NCI-H446 (cell line): ENCODE results near the gene FOXF1.

Source experiments
- DNase-seq, 2 experiments: peaks; one replicate each; lab custom pipeline; 2025; lab: John Stamatoyannopoulos, UW

FOXF1 gene

DNA sequence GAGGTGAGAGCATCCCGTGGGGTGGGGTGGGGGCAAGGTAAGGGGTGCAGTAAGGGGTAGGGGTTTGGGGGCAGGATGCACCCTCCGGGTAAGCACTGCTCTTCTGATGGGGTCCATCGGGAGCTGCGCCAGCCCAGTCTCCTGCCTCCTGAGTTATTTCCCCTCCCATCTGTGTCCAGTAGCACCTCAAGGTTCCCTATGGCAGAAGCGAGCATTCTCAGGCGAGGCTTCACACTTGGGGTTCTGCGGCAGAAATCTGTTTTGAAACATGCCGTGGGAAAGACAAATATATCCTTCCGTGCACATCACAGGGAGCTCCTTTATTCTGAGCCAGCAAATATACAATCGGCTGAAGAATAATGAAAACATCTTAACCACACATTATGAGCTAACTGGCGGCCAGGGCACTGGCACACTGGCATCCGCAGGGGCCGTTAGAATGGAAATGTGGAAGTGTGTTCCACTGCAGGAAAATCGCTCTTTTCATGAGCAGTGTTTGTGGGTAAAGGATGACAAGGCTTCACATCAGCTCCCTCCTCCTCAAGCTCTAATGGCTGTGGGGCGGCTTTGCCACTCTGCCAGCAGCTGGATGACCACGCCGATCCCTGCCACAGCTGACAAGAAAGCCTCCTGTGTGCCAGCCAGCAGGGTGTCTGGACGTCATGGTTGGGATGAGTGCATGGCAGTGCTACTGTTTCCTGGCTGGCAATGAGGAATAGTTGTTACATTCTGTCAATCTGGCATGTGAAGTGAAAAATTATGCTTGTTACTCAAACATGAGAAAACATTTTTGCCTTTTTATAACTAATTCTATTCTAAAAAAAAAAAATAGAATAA, 24.7 kb downstream of the FOXF1 start:
- no peak for DNase-seq

DNA sequence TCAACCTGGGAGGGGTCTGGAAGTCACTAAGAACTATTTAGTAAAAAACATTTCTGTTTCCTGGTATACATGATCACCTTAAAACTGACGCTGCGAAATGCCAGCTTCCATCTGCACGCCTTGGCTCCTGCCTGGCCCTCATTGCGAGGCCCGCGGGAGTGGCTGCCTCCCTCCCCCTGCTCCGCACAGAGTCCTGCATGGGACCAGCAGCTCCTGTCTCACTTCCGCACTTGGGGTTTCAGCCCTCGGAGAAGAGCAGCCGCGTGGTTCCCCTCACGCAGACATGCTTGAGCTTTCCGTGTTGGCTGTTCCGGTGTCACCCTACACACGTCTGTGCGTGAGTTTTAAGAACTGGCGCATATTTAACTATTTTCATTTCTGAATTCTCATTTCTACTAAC, 26.3 kb downstream of the FOXF1 start:
- DNase-seq: no peak

DNA sequence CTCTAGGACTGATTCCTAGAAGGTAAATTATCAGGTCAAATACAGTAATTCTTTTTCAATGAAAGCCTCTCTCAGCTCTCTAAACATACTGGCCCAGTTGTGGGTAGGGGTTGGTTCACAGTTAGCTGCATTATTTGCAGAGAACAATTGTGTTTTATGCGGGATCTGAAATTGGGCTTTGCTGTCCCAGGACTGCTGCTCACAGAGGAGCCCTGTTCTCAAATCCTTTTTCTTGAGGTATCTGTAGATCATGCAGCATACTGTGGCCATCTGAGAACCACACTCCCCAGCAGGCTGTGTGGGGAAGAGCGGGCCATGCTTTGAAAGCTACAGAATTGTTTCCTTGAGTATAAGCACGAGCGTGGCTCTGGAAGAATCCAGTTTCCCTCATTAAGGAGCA, 27.2 kb downstream of the FOXF1 start:
- no peak for DNase-seq

DNA sequence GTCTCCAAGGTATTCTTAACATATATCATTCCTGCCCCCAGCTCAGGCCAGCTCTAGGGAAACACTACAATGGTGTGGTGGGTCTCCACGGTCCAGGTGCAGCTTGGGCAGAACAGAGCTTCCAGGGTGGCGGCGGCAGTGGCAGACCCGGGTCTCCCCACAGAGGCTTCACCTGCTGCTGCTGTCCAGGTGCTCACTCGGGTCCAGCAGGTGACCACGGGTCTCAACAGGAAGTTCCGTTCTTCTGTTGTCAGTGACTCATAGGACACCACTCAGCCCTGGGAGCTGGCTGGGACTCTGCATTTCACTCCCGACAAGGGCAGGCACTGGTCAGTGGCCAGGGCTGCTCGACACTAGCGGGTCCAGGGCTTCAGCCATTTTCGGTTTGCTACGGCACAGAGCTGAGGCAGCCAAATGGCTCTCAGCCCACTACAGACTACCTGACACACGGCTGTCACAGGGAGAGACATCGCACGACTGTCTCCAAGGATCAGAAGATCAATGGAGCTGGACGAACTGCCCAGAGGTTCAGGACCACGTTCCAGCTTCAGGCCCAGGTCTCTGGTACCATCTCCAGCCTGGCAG, 28.0 kb downstream of the FOXF1 start:
- DNase-seq: no peak

DNA sequence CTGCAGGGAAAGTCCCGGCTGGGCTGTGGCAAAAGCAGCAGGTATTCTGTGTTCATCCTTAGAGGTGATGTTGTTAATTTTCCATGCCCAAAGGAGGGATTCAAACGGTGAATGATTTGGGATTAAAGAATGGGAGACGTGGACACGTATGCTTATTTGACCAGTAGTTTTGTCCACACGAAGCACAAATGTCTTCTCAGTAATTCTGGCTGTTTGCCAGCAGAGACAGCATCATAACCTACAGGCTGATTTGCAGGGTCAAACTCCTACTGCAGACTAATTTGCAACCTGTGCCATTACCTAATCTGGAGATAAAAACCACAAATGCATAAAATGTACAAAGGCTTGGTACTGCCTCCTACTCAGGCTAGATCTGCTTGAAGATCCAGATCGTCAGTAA, 30.6 kb downstream of the FOXF1 start:
- DNase-seq: no peak

DNA sequence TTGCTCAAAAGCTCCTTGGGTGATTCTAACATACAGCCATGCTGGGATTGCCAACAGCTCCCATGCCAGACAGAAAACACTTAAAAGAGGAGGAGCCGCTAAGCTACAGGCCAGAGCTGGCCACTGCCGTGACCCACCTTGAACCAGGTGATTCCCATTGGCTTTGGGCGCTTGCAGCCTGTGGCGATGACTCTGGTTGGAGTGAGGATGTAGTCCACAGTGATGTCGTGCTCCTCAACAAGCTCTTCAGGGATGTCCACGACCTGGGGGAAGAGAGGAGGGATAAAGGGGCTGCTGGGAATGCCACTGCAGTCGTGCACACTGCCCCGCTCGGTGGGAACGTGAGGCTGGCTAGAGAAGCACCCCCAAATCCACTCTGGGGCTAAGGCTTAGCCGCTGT, 31.2 kb downstream of the FOXF1 start:
- no peak for DNase-seq

DNA sequence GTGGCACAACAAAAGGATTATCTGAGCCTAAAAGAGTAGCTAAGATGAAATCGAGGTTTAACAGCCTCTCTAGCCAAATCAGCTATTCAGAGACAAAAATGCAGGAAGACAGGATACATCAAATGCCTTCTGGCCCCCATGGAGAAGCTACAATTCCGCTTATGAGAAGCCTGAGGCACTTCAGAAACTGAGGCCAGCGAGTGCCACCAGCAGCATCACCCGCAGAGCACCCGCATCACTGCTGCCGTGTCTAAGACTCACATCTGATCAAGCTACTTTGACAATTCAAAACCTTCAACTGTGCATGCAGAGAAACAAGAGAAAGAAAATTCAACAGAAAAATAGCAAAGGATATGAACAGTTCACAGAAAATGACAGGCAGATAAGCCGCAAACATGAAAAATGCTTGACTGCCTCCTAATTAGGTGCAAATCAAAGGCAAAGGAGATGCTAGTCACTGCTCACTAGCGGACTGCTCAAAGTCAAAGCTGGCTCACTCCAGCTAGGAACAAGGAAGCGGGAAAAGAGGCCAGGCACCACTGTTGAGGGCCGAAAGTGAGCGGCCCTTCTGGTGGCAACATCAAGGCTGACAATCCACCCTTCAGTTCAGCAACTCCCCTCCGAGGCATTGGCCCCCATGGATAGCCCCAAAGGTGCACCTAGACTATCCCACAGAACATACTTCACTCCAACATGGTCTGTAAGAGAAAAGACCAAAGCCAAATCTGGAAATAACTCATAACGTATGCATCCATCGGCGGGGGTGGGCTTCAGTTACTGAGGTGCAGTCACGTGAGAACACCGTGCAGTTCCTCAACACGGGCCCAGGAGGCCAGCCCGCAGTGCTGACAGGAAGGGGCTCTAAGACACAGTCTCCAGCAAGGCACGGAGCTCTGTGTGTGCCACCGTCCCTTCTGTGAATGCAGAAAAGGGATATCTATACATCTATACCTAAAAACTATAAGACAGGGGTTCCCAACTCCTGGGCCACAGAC, 32.7 kb downstream of the FOXF1 start:
- DNase-seq: no peak

DNA sequence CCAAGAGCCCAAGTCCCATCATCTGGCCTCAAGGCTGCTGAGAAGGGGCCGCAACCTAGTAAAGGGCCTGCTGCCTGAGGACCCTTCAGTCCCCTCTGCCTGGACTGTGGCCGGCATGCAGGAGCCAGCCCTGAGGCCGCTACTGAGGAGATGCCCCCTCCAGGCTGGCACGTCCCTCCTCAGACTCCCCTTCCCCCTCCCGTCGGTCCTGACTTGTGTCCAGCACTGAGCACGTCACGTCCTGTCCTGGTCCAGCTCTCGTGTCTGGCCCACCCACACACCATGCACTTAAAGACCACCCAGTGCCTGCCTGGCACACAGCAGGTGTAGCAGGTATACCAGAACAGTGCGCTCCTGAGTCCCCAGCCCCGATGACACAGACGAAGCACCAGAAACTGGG, 35.2 kb downstream of the FOXF1 start:
- DNase-seq: no peak

DNA sequence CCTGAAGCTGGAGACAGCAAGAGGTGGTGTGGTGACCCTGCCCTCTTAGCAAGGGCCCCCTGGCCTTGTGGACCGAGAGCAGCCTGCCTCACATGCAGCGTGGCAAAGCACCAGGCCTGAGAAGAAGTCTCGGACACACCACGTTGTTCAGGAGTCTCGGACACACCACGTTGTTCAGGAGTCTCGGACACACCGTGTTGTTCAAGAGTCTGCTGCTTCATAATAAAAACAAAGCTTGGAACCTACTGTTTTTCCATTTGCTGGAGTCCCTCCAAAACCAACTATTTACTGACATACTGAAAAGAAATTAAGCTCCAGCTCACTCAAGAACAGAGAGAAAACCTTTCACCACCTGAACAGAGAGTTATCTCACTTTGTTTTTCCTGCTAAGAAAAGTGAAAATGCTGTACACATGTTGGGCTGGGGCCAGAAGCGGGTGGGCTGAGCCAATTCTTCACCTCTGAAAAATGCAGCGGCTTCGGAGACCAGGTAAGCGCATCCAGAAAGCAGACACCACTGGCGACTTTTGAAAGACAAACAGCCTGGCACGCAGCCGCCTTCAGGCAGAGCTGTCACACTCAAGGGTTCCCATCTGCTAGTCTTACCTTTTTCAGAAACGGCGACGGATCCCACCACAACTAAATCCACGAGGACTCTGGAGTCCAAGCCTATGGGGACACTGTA, 35.8 kb downstream of the FOXF1 start:
- no peak for DNase-seq

DNA sequence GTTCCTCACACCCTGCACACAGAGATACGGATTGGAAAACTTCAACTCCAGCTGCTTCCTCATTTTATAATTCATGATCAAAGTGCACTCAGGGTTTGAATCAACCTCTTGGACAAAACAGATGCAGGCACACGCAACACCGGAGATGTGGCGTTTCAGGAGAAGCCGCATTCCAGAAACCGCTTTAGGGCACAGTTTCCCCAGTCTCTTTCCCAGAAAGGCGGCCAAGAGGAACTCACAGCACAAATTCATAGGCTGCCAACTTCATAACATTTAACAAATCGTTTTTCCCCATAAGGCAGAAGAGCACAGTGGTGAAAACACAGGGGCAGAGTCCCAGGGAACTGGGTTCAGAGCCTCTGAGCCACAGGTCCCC, 36.3 kb downstream of the FOXF1 start:
- no peak for DNase-seq

DNA sequence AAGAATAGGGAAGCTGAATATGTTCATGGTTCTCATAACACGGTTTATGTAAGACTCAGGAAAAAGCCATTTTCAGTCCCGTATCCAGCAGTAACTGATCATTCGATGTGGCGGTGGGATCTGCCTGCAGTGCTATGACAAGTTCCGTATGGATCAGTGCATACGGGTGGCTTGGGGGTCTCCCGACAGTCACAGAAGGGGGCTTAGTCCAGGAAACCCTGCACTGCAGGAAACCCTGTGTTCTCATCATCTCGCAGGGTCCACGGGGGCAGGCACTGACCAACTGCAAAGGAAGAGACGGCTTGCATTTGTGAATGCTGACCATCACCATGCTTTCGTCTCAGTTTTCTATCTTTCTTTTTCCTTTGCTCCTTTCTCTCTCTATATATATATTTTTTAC, 37.0 kb downstream of the FOXF1 start:
- no peak for DNase-seq

DNA sequence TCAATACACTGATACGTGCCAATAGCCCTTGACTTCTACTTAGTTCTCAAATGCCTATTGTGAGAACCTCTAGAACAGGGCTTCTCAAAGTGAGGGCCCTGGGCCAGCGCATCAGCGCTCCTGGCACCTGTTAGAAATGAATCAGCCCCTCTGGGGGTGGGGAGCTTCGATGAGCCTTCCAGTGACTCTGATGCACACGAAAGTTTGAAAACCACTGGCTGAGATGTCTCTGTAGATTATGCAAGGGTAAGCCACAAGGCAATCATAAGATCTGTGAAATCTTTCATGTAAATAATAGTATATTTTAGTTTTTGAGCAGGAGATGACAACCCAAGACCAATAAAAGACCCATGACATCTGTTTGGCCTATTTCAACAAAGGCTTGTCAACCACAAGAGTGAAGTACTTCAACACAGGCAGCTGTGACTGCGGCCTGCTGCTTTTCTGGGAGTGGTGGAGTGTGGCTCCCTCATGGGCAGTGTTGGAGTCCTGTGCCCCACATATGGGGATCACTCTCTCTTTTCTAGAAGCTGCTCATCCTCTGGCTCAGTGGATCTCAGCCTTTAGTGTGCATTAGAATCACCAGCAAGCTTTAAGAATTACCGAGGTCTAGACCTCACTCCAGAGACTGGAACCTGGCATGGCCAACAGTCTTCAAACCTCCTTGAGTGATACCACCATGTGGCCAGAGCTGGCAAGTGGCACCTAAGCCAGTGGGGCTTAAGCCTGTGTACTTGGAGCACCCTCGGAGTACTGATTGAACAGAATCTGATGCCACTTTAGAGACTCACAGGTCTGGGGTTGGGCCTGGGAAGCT, 39.0 kb downstream of the FOXF1 start:
- no peak for DNase-seq

DNA sequence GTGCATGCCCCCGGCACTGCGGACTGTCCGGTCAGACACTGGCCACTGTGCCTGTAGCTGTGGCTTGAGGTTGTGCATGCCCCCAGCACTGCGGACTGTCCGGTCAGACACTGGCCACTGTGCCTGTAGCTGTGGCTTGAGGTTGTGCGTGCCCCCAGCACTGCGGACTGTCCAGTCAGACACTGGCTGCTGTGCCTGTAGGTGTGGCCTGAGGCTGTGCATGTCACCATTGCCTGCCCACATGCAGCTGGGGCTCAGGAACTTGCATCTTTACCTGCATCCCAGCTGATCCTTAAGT, 39.5 kb downstream of the FOXF1 start:
- no peak for DNase-seq

DNA sequence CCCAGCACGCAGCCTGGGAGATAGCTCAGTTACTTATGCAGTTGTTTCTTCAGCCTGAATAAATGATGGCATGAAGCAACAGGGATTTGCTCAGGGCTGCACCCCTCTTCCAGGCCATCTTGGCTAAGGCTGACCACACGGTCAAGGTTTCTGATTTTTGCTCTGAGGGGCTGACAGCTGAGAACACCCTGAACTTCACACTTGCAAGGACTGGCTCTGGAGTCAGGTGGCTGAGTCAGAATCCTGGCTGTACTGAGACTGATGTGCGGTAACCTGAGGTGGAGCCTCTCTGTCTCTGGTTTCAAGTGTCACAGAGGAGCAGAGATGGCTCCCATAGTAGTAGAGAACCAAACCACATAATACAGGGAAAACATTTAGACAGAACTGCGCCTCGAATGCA, 40.0 kb downstream of the FOXF1 start:
- DNase-seq: no peak

DNA sequence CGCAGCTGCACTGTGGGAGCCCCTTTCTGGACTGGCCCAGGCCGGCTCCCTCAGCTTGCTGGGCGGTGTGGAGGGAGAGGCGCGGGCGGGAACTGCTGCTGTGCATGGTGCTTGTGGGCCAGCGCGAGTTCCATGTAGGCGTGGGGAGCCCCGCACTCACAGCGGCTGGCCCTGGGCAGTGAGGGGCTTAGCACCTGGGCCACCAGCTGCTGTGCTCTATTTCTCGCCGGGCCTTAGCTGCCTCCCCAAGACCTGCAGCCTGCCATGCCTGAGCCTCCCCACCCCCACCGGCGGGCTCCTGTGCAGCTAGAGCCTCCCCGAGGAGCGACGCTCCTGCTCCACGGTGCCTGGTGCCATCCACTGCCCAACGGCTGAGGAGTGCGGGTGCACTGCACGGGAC, 43.0 kb downstream of the FOXF1 start:
- DNase-seq: no peak

DNA sequence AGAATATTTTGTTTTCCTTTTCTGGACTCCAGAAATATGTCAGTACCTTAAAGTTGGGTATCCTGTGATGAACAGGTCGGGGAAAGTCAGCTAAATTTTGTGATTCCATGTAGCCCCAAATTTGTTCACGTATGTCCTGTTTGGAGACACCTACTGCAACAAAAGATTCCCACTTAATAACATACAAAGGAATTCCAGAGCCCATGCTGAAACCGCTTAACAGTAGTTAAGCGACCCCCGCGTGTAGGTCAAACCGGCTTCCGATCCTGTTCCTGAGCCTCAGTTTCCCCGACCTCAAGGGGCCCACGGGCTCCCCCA, 44.2 kb downstream of the FOXF1 start:
- no peak for DNase-seq

DNA sequence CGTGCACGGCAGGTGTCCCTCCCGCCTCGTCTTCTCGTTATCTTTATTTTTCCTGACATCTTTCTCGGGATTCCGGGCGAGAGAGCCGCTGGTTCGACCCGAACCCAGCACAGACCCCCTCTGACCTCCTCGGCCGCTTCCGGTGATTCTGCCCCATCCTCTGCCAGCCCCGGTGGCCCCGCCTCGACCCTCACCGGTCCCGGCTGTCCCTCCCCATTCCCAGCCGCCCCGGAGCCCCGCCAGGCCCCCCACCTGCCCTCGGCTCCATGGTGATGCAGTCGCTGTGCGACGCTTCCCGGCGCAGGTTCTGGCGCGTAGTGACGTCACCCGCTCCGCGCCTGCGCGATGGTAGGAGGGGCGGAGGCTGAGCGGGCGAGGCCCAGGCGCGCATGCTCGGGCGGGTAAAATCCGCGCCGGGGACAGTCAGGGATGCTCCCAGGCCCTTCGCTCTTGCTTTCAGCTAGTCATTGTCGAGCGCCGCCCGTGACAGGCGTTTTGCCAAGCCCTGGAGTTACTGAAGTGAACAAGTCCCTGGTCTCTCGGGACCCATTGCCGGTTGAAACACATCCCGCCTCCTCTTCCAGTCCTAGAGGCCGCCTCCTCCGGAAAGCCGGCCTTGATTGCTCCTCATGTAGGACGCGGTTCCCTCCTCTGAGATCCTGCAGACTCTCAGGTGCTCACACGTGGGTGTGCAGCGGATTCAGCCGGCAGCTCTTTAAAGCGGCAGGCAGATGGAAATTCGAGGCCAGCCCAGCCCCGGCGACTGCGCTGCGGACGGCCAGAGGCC, 44.8 kb downstream of the FOXF1 start, which contains the start of gene MTHFSD:
Gene MTHFSD, minus strand, starts transcription at position 319 of the 787 bp plus-strand sequence. Its CDS starts 51 bp downstream, at position 268.
- DNase-seq: peak; percentile 63 to 89

DNA sequence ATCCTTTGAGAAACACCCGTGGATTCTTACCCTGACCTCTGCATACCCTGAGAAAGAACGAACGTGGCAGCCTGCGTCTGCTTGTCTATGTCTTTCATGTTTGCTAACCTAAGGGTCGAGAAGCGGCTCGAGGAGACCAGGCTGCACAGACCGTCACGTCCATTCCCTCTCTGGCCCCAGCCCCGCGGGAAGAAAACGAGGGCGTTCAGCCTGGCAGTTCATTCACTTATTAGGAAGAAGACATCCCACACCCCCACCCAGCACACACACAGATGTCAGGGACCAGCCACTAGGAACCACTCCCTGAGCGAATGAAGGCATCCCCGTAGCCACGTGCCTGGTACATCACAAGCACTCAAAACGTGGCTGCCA, 45.4 kb downstream of the FOXF1 start:
- no peak for DNase-seq

DNA sequence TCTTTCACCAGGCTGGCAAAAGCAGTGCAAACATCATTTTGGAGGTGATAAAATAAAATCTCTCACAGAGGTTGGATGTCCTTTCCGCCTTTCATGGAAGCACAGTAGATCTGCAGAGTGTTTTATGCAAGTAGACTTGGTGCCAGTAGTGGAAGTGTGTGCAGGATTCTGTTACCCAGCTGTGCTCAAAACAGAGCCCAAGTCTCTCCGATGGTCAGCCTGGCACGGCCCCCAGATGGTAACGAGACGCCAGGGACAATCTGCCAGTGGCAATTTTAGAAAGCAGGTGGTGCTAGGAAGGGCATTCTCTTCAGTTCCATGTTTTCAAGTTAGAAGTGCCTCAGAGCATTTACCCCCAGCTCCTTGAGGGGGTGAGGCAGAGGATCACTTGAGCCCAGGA, 46.2 kb downstream of the FOXF1 start:
- DNase-seq: no peak

DNA sequence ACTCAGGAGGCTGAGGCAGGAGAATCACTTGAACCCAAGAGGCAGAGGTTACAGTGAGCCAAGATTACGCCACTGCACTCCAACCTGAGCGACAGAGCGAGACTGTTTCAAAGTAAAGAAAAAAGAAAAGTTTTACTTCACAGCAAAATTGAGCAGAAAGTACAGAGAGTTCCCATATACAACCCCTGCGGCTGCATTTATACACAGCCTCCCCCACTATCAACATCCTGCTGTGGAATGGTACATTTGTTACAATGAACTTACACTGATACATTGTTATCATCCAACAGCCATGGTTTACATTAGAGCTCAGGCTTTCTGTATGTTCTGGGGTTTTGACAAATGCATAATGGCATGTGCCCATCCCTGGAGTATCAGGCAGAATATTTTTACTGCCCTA, 47.3 kb downstream of the FOXF1 start:
- no peak for DNase-seq
